CD4-positive, alpha-beta T cell treated with Interleukin-2 at 100 ng/mL for 4 hours (primary cell): ENCODE results near the gene CSPG4.
"Not testable (repeated sequence)": the region's sequence is repeated elsewhere in the genome, so short reads cannot be mapped to it uniquely, and the experiment has no call there.

Experiments
- DNase-seq: peaks from one replicate; pipeline ENCODE4 v3.0.0-alpha.2; 2020; ENCODE audit warnings: low spot score

The CSPG4 gene

GRCh38 chr15:75648156-75649000 is 64.3 kb downstream of the CSPG4 start:
- no peak for DNase-seq

GRCh38 chr15:75647370-75648155 is 65.1 kb downstream of the CSPG4 start, which contains the start of gene SNX33:
SNX33 (plus strand) TSS chr15:75647912; CDS start chr15:75649103, 1,191 bp downstream.
- DNase-seq = peak; percentile 29

GRCh38 chr15:75646944-75647364 is 65.7 kb downstream of the CSPG4 start:
- no peak for DNase-seq

GRCh38 chr15:75646112-75646943 is 66.3 kb downstream of the CSPG4 start:
- no peak for DNase-seq

- DNase-seq = no peak
Measured at GRCh38 chr15:75644376-75644775, 68.3 kb downstream of the CSPG4 start.

GRCh38 chr15:75641603-75642002 is 71.0 kb downstream of the CSPG4 start:
- DNase-seq = no peak

GRCh38 chr15:75641179-75641503 is 71.5 kb downstream of the CSPG4 start:
- no peak for DNase-seq

- peak; percentile 74 for DNase-seq
Measured at GRCh38 chr15:75640483-75641178, 72.0 kb downstream of the CSPG4 start.

GRCh38 chr15:75639709-75640482 is 72.8 kb downstream of the CSPG4 start, which contains the start of gene IMP3:
IMP3 (minus strand) TSS chr15:75640224; CDS start chr15:75640168, 56 bp downstream.
- peak; percentile 95 for DNase-seq

- peak; percentile 32 for DNase-seq
Measured at GRCh38 chr15:75639191-75639708, 73.4 kb downstream of the CSPG4 start.

- DNase-seq = no peak
Measured at GRCh38 chr15:75637245-75638009, 75.2 kb downstream of the CSPG4 start.

GRCh38 chr15:75636026-75636425 is 76.6 kb downstream of the CSPG4 start:
- DNase-seq = no peak

GRCh38 chr15:75633922-75634321 is 78.7 kb downstream of the CSPG4 start:
- DNase-seq = not testable (repeated sequence)

- DNase-seq = no peak
Measured at GRCh38 chr15:75631935-75632334, 80.7 kb downstream of the CSPG4 start.

- DNase-seq = peak; percentile 92
Measured at GRCh38 chr15:75625542-75626347, 86.9 kb downstream of the CSPG4 start, which contains the start of gene SNUPN. SNUPN (minus strand) TSS chr15:75625725; CDS start chr15:75621051, 4,674 bp downstream.
